HuH-7.5 (cell line): ENCODE results near the gene PPP6R3.
A peak's percentile ranks its signal among the peaks of the same experiment; 100 is the strongest.
"Not testable (repeated sequence)": the region's sequence is repeated elsewhere in the genome, so short reads cannot be mapped to it uniquely, and the experiment has no call there.

Experiments
- DNase-seq: peaks from one replicate; pipeline ENCODE4 v3.0.0; 2011; ENCODE audit warnings: low spot score

The PPP6R3 gene

DNA sequence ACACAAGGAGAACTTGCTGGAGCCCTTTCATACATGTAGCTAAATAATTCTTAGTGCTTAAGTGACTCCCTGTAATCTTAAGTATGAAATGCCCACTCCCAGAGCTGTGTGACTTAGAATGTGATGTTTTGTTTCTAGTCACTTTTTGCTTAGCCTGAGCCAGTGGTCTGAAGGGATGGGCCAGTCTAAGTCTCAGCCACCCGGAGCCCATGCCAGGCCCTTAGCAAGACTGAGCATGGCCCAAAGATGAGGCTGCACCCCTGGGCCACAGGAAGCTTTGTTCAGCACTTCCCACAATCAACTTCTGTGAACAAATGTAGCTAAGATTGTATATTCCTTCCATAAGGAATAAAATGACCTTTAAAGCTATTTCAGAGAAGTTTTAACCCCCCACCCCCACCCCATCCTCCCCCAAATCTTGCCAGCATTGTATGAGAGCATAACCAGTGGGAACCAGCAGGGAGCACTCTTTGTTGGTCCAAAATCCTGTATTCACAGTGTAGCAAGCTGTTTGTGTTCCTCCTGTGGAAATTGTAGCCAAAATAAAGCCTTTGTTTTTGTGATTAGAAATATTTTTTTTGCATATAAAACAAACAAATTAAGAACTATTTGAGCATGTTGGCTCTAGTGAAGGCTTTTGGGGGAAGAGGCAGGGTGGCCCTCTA lies 150.0 kb downstream of the PPP6R3 start:
- no peak for DNase-seq

DNA sequence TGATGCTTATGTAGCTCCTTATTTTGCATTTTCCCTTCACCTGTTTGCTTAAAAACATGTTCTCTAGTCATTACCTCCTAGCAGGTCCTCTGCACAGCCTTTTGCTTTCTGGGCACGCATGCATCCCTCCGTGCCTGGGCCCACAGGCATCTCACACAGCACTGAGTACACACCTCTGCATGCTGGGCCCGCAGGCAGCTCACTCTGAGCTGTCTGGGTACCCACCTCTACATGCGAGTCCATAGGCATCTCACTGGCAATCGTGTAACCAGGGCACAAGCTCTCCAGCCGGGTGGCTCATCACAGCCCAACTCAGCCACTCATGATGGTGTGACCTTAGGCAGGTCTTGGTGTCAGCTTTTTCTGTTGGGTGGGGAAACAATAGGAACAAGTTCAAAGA lies 155.1 kb downstream of the PPP6R3 start:
- DNase-seq: no peak

DNA sequence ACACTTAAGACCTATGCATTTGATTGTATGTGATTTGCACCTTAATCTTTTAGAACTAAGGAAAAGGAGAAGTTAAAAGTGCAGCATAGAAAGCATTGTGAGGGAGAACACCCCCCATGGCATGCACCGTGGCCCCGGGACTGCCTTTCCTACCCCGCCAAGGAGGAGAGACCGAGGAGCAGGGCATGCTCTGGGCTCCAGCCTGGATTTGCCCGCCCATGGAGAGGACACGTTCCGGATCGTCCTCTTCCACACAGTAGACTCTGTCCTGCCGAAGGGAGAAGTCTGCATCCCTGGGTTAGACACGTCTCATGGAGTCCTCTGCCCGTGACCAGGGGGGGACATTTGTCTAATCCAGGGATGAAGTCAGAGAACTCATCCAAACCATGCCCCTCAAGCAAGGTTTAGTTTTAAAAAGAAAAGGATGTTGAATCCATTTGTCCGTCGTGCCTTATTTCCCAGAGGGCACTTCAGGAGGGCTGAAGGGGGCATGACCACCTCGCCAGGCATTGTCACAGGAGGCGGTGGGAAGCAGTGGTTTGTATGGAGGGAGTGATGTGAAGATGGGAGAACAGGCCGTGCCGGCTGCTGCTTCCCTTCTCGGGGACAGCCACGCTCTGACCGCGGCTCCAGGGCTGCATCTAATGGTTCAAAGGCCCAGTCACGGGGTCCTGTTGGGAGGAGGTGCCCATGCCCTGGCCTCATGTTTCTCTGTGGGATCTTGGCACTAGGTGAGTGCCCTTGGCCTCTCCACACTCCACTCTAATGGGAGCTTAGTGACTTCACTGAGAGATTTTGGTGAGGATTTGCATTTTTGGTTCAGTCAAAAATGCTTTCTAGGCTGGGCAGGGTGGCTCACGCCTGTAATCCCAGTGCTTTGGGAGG lies 157.6 kb downstream of the PPP6R3 start:
- no peak for DNase-seq

DNA sequence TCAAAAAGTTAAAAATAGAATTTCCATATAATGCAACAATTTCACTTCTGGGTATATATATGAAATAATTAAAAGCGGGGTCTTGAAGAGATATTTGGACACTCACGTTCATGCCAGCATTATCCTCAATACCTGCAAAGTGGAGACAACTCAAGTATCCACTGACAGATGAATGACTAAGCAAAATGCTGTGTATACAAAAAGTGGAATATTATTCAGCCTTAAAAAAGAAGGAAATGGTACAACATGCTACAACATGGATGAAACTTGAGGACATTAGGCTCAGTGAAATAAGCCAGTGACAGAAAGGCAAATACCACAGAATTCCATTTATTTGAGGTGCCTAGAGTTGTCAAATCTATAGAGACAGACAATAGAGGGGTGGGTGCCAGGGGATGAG lies 161.3 kb downstream of the PPP6R3 start:
- no peak for DNase-seq

DNA sequence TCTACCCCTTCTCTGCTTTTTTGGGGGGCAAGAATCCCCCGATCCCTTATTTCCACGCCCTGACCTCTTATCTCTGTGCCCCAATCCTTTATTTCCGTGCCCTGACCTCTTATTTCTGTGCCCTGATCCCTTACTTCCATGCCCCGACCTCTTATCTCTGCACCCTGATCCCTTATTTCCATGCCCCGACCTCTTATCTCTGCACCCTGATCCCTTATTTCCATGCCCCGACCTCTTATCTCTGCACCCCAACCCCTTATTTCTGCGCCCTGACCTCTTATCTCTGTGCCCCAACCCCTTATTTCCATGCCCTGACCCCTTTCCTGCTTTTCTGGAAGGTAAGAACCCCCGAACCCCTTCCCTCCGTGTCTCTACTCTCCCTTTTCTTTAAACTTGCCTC lies 163.2 kb downstream of the PPP6R3 start:
- not testable (repeated sequence) for DNase-seq

DNA sequence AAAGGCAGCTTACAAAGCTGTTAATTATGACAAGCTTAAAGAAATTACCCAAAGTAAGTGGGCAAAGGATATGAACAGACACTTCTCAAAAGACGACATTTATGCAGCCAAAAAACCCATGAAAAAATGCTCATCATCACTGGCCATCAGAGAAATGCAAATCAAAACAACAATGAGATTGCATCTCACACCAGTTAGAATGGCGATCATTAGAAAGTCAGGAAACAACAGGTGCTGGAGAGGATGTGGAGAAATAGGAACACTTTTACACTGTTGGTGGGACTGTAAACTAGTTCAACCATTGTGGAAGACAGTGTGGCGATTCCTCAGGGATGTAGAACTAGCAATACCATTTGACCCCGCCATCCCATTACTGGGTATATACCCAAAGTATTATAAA lies 164.5 kb downstream of the PPP6R3 start:
- not testable (repeated sequence) for DNase-seq

DNA sequence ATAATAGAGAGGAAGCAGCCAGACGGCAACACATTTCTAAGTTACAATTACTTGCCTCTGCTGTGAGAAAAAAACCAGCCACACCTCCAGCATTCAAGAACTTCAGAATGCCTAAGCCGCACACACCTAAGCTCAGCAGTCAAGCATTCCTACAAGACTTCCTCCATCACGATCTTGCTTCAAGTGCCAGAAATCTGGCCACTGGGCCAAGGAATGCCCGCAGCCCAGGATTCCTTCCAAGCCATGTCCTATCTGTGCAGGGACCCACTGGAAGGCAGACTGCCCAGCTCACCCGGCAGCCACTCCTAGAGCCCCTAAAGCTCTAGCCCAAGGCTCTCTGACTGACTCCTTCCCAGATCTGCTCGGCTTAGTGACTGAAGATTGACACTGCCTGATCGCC lies 165.7 kb downstream of the PPP6R3 start:
- not testable (repeated sequence) for DNase-seq

DNA sequence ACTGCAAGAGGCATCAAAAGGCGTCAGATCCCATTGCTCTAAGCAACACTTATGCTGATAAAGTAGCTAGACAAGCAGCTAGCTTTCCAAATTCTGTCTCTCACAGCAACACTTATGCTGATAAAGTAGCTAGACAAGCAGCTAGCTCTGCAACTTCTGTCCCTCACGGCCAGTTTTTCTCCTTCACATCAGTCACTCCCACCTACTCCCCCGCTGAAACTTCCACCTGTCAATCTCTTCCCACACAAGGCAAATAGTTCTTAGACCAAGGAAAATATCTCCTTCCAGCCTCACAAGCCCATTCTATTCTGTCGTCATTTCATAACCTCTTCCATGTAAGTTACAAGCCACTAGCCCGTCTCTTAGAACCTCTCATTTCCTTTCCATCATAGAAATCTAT lies 168.3 kb downstream of the PPP6R3 start:
- not testable (repeated sequence) for DNase-seq

DNA sequence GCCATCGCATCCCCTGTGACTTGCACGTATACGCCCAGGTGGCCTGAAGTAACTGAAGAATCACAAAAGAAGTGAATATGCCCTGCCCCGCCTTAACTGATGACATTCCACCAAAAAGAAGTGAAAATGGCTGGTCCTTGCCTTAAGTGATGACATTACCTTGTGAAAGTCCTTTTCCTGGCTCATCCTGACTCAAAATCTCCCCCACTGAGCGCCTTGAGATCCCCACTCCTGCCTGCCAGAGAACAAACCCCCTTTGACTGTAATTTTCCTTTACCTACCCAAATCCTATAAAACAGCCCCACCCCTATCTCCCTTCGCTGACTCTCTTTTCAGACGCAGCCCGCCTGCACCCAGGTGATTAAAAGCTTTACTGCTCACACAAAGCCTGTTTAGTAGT lies 171.8 kb downstream of the PPP6R3 start:
- not testable (repeated sequence) for DNase-seq

DNA sequence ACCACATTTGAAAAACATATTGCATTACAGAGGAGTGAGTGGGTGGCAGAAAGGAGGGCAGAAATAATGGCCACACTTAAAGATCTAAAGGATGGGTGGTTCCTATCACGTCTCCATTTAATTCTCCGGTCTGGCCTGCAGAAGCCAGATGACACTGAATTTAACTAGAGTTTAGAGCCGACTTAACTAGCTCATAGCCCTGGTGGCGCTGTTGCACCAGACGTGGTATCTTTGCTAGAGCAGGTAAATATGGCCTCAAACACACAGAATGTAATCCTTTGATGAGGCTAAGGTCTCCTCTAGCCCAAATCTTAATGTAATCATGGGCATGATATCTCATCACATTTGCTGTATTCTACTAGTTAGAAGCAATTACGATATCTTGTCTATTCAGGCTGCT lies 172.2 kb downstream of the PPP6R3 start:
- peak; percentile 84 for DNase-seq

DNA sequence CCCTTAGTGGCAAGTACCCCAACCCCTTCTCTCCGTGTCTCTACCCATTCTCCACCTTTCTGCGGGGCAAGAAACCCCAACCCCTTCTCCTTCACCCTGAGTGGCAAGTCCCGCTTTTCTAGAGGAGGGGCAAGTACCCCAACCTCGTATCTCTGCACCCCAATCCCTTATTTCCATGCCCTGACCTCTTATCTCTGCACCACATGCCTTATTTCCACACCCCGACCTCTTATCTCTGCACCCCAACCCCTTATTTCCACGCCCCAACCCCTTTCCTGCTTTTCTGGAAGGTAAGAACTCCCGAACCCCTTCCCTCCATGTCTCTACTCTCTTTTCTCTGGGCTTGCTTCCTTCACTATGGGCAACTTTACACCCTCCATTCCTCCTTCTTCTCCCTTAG lies 174.1 kb downstream of the PPP6R3 start:
- DNase-seq: not testable (repeated sequence)

DNA sequence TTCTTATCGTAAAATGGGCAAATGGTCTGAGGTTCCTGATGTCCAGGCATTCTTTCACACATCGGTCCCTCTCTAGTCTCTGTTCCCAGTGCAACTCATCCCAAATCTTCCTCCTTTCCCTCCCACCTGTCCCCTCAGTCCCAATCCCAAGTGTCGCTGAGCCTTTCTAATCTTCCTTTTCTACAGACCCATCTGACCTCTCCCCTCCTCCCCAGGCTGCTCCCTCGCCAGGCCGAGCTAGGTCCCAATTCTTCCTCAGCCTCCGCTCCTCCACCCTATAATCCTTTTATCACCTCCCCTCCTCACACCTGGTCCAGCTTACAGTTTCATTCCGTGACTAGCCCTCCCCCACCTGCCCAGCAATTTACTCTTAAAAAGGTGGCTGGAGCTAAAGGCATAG lies 174.6 kb downstream of the PPP6R3 start:
- not testable (repeated sequence) for DNase-seq

DNA sequence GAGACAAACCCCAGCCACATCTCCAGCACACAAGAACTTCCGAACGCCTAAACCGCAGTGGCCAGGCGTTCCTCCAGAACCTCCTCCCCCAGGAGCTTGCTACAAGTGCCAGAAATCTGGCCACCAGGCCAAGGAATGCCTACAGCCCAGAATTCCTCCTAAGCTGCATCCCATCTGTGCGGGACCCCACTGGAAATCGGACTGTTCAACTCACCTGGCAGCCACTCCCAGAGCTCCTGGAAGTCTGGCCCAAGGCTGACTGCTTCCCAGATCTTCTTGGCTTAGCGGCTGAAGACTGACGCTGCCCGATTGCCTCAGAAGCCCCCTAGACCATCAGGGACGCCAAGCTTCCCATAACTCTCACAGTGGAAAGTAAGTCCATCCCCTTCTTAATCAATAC lies 175.3 kb downstream of the PPP6R3 start:
- not testable (repeated sequence) for DNase-seq

DNA sequence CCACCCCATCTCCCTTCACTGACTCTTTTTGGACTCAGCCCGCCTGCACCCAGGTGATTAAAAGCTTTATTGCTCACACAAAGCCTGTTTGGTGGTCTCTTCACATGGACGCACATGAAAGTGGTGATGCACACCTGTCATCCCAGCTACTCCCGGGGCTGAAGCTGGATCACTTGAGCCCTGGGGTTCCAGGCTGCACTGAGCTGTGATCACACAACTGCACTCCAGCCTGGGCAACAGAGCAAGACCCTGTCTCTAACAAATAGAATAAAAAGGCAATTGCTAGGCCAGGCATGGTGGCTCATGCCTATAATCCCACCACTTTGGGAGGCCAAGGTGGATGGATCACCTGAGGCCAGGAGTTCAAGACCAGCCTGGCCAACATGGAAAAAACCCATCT lies 178.8 kb downstream of the PPP6R3 start:
- not testable (repeated sequence) for DNase-seq

DNA sequence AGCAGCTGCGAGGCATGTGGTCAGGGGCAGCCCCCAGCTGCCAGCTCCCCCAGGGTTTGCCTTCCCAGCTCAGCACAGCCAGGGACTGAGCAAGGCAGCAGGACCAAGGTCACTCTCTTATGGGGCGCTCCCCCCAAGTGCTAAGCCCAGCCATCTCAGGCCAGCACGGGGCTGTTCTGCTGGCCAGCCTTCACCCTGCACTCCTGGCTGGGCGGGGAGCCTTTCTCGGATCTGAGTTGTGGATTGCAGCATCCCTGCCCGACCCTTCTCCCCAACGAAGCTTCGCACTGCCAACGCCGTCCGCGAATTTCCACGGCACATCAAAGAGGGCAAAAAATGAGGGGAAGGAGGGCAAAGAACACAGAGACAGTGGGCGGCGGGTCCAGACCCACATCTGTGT lies 181.3 kb downstream of the PPP6R3 start:
- DNase-seq: peak; percentile 1

DNA sequence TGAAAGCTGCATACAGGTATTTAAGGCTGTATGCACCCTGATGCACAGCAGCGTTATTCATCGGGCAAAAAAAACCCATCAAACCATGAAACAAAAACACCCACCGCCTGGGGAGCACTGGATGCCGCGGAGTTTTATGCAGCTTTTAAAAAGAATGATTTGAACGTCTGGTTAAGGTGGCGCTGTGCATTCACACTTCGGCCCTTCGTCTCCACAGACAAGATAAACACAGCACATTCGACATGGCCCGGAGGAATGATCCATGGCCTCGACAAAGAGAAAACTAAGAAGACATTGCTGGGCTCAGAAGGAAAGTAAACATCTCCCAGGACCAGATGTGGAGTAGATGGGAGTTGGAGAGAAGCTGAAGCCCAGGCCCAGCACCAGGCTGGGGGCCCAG lies 183.0 kb downstream of the PPP6R3 start:
- peak; percentile 42 for DNase-seq

DNA sequence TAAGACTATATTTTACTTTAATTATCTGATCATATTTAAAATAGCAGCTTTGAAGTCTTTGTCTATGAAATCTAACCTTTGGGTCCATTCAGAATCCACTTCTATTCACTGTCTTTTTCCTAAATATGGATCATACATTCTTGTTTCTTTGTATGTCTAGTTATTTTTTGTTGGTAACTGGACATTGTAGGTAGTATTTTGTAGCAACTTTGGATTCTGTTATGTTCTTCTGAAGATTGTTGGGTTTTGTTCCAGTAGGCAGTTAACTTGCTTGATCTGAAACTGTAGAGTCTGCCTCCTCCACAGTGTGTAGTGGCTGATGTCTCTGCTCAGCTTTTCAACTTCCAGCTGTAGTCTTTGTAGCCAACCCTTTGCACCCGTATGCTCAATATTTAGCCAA lies 186.3 kb downstream of the PPP6R3 start:
- DNase-seq: no peak

DNA sequence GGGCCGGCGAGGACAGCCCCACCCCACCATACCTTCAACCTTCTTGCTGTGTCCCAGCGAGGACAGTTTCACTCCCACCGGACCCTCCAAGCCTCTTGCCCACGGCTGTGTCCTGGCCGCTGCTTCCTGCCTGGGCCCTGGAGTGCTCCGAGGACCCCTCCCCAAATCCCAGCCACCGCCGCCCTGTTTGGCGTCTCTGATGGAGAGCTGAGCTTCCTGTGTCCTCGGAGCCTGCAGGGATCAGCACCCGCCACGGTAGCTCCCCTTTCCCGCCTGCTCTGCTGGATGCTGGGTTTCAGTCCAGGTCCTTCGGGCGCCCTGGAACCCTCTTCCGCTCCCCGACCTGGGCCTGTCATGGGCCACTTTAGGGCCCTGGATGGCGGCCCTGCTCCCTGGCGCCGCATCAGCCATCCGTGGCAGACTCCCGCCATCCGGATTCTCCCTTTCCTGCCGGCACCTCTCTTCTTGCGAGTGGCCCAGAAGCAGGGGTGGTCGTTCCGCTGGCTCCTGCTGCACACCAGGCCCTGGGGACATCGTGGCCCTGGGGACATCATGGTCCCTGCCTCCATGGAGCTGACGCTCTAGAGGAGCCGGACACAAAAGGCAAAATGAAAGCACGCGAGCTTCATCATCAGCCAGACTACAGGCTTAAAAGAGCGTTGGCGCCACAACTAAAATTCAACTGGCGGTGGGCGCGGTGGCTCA lies 189.5 kb downstream of the PPP6R3 start:
- DNase-seq: no peak

DNA sequence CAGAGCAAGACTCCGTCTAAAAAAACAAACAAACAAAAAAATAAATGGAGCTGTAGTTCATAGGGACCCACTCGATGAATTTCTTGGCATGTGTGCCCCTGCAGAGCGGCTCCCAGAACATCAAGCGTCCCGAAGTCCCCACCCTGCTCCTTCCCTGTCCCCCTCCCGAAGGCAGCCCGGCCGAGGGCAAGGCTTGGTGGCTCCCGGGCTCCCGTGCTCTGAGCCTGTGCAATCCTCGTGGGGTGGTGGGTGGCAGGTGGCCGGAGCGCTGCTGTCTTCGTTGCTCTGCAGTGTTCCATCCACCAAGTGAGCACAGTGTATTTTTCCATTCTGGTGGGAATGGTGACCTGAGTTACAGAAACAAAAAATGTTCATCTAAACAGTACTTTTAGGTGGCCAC lies 190.2 kb downstream of the PPP6R3 start:
- DNase-seq: no peak

DNA sequence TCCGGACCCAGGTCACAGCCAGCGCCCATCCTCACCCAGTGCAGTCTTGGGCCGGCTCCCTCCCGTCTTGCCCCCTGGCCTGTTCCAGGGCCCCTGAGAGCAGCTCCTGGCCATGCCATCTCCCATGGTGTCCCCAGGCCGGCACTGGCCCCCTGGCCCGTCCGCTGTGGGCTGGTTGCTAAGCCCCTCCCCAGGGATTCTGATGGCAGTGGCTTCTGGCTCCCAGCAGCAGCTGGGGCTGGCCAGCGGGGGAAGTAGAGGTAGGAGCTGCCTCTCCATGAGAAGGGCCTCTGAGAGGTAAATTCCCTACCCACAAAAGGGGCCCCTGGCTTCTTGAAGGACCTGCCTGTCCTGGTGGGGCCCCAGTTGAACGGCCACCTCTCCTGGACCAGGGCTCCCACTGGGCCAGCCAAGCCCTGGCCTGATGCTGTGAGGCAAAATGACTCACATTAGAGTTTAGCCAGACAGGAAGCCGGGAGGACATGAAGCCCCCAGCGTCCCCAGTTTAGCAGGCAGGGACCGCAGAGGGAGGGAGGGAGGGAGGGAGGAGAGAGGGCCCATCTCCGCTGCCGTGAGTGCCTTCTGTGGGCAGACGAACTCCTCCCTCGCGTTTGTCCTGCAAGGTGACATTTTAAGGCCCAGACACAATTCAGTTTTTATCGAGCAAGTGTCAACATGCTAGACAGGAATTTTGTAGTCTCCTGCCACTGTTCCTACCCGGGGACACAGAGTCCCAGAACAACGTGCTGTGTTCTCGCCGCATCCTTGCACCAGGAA lies 190.8 kb downstream of the PPP6R3 start:
- DNase-seq: no peak

DNA sequence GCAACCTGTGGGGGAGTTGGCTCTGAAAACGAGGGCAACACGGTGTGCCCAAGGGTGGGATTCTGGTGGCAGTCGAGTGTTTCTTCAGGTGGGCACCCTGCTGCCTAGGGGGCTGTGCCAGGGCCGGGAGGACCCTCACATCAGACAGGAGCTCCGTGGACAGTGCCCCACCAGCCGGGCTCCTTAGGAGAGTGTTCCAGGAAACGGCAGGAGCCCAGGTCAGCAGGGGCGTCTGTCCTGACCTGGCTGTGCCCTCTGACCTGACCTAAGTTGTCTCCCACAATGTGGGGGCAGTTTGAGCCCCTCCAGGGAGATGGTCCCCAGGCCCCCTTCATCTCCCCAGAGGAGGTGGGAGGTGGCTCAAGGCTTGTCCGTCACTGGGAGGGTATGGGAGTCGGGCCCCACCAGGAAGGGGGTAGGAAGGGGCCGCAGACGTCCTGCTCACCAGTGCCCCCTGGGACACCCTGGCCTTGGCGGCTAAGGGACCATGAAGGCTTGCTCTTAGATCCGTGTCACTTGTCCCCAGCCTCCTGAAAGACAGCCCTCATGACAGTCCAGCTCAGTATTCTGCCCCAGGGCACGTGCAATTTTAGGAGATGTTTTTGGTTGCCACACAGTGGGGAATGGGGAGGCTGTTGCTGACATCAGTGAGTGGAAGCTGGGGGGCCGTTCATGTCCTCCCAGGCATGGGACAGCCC lies 191.6 kb downstream of the PPP6R3 start:
- no peak for DNase-seq
